OCI-LY7 (cell line): ENCODE measurements around the gene CACNA1B.

Experiments used
- EZH2phosphoT487 ChIP-seq: fragments of 200-600 bp; sonication (generic); IDR thresholded peaks from 2 replicates; pipeline ENCODE4 v1.6.1; 2018; ENCODE audit warnings: low read depth, borderline replicate concordance, mild to moderate bottlenecking, mixed run types, antibody characterized with exemption, low read length, moderate library complexity, mixed read lengths
- TF ChIP-seq, protein P1 (sequence below): fragments of 200-600 bp; sonication (generic); conservative IDR thresholded peaks from 2 replicates; pipeline ENCODE4 v1.5.1; 2014; ENCODE audit warnings: mild to moderate bottlenecking, antibody characterized with exemption, low read length, moderate library complexity, mixed read lengths

DNA sequence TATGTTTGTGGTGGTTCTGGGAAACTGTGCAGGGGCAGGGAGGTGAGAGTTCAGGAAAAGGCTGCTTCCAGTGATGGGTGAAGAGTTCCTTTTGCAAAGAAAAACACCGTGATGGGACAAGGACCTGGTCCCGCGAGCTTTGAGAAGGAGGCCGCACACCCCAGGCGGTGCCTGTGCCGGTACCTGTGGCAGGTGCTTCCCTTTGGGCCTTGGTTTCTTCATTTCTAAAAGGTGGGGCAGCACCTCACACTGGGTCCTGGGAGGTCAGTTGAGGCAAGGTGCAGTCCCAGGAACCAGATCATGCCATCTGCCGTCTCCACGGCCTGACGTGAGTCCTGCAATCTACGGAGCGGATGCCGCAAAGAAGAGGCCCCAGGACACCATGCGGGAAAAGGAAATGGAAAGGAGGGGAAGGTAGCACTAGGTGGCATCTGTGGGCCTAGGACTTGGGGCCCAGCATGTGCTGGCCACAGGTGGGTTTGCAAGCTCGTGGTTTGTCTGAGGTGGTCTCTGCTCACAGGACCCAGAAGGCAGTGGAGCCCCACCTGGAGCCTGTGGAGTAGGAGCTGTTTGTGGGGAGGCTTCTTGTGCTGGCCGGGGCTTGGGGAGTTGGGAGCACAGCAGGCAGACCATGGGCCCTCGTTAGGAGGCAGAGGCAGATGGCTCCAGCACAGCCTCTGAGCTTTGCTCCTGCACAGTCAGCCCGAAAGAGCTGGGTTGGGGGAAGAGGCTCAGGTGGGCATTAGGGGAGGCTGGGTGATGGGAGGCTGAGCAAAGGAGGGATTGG is 131.6 kb downstream of the CACNA1B start:
- TF ChIP-seq, protein P1, sequence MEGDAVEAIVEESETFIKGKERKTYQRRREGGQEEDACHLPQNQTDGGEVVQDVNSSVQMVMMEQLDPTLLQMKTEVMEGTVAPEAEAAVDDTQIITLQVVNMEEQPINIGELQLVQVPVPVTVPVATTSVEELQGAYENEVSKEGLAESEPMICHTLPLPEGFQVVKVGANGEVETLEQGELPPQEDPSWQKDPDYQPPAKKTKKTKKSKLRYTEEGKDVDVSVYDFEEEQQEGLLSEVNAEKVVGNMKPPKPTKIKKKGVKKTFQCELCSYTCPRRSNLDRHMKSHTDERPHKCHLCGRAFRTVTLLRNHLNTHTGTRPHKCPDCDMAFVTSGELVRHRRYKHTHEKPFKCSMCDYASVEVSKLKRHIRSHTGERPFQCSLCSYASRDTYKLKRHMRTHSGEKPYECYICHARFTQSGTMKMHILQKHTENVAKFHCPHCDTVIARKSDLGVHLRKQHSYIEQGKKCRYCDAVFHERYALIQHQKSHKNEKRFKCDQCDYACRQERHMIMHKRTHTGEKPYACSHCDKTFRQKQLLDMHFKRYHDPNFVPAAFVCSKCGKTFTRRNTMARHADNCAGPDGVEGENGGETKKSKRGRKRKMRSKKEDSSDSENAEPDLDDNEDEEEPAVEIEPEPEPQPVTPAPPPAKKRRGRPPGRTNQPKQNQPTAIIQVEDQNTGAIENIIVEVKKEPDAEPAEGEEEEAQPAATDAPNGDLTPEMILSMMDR: no peak
- TF ChIP-seq EZH2phosphoT487: no peak
